ENCODE data around the gene ITGB3.

DNA sequence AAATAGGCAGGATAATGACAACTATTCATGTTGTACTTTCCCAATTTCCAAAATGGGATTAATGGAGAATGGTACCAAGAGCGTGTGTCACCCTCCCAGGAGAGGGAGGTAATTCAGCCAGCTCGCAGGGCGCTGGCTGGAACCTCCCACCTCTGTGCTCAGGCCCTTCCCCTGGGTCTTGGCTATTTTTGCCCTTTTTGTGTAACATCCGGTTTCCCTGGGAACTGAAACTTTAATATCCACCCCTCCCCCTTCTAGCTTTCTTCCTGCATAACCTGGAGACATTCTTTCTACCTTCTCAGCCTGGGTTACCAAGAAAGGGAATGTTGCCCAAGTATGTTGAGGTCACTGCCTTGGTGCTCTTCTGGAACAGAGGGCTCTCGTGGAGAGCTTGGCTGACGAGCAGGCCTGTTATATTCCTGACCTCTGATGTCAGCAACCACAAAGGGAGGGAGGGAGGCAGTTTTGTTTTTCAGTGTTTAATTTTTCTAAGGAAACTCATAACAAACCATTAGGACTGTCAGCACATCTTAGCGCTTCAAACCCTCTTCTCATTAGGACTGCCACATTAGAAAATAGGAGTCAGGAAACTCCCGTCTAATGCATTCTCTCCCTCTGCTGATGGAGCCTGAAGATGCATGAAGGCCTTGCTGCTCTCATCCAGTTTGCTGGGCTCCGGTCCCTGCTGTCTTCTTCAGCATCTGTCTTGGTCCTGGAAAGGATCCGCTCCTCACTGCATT lies 25.6 kb downstream of the ITGB3 start:
- peak; percentile 89 for TF ChIP-seq TCF12 (IDR thresholded peaks at IDR 0.05; ENCODE audit: low read depth, low read length)
- TF ChIP-seq, protein P1, sequence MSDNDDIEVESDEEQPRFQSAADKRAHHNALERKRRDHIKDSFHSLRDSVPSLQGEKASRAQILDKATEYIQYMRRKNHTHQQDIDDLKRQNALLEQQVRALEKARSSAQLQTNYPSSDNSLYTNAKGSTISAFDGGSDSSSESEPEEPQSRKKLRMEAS (IDR thresholded peaks at IDR 0.05; ENCODE audit: low read depth, low read length), result no peak
- TF ChIP-seq, protein P2, sequence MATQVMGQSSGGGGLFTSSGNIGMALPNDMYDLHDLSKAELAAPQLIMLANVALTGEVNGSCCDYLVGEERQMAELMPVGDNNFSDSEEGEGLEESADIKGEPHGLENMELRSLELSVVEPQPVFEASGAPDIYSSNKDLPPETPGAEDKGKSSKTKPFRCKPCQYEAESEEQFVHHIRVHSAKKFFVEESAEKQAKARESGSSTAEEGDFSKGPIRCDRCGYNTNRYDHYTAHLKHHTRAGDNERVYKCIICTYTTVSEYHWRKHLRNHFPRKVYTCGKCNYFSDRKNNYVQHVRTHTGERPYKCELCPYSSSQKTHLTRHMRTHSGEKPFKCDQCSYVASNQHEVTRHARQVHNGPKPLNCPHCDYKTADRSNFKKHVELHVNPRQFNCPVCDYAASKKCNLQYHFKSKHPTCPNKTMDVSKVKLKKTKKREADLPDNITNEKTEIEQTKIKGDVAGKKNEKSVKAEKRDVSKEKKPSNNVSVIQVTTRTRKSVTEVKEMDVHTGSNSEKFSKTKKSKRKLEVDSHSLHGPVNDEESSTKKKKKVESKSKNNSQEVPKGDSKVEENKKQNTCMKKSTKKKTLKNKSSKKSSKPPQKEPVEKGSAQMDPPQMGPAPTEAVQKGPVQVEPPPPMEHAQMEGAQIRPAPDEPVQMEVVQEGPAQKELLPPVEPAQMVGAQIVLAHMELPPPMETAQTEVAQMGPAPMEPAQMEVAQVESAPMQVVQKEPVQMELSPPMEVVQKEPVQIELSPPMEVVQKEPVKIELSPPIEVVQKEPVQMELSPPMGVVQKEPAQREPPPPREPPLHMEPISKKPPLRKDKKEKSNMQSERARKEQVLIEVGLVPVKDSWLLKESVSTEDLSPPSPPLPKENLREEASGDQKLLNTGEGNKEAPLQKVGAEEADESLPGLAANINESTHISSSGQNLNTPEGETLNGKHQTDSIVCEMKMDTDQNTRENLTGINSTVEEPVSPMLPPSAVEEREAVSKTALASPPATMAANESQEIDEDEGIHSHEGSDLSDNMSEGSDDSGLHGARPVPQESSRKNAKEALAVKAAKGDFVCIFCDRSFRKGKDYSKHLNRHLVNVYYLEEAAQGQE (IDR thresholded peaks at IDR 0.05; ENCODE audit: low read depth, low read length), result no peak
- peak; percentile 49 to 86; a peak in 3 of 4 replicates for TF ChIP-seq SRF (IDR thresholded peaks at IDR 0.05; ENCODE audit: low read depth in 2 of 2, low read length in 2 of 2)
- TF ChIP-seq ZNF274 (IDR thresholded peaks at IDR 0.05; ENCODE audit: insufficient read depth, insufficient read length), result no peak
- no peak; the same call in 1 of the 2 replicates for TF ChIP-seq CBX5 (IDR thresholded peaks at IDR 0.05; ENCODE audit: low read depth)
- TF ChIP-seq, protein P3, sequence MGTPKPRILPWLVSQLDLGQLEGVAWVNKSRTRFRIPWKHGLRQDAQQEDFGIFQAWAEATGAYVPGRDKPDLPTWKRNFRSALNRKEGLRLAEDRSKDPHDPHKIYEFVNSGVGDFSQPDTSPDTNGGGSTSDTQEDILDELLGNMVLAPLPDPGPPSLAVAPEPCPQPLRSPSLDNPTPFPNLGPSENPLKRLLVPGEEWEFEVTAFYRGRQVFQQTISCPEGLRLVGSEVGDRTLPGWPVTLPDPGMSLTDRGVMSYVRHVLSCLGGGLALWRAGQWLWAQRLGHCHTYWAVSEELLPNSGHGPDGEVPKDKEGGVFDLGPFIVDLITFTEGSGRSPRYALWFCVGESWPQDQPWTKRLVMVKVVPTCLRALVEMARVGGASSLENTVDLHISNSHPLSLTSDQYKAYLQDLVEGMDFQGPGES (IDR thresholded peaks at IDR 0.05), result no peak
- TF ChIP-seq PAX8 (IDR thresholded peaks at IDR 0.05), result no peak
- TF ChIP-seq EZH2 (IDR thresholded peaks at IDR 0.05; ENCODE audit: borderline replicate concordance, control insufficient read depth, low read depth, low read length), result no peak
- TF ChIP-seq BHLHE40 (IDR thresholded peaks at IDR 0.05; ENCODE audit: borderline replicate concordance in 1 of 2, low read depth in 2 of 2, low read length in 1 of 2), result peak; percentile 24 to 38; a peak in 3 of 4 replicates
- no peak for TF ChIP-seq ZSCAN29 (IDR thresholded peaks at IDR 0.05)
- peak; percentile 19 to 70; a peak in 2 of 4 replicates for TF ChIP-seq EP300 (IDR thresholded peaks at IDR 0.05; ENCODE audit: borderline replicate concordance in 1 of 2, control insufficient read depth in 1 of 2, low read depth in 2 of 2, low read length in 2 of 2)
- no peak for TF ChIP-seq HDAC2 (IDR thresholded peaks at IDR 0.05)
- TF ChIP-seq FOXM1 (IDR thresholded peaks at IDR 0.05; ENCODE audit: low read depth, low read length), result peak; percentile 95
